Right lobe of liver (tissue), 6 donors: ENCODE results near the gene MAGEF1. TPM values are rescaled to one million over a fixed set of nuclear protein-coding genes. Genes with fewer than 3 reads are reported as not detected.

Source experiments
- ATAC-seq, 4 donors: fragments of 200-7000 bp; cut with Tn5 transposase; one replicate each; pipeline ENCODE4 v1.9.1; 2020; ENCODE audit warnings: mild to moderate bottlenecking in 4 of 4, moderate library complexity in 4 of 4
- DNase-seq, 3 donors: peaks; one replicate each; pipeline ENCODE4 v3.0.0-alpha.2; 2020
- H3K27ac ChIP-seq, 3 donors: fragments of 200-600 bp; one replicate each; pipeline ENCODE4 v1.8.0; 2022
- H3K27me3 ChIP-seq, 2 donors: fragments of 200-600 bp; one replicate each; pipeline ENCODE4 v1.8.0; 2022
- H3K36me3 ChIP-seq, 4 donors: fragments of 200-600 bp; sonication (generic) in 1 of 4; one replicate each; pipeline versions ENCODE4 v1.5.1 to v1.8.0; 2017 to 2022; ENCODE audit warnings: control low read depth in 1 of 4
- H3K4me1 ChIP-seq, 4 donors: fragments of 200-600 bp; sonication (generic) in 1 of 4; one replicate each; pipeline versions ENCODE4 v1.5.1 to v1.8.0; 2017 to 2022; ENCODE audit warnings: control low read depth in 1 of 4
- H3K4me3 ChIP-seq, 3 donors: fragments of 200-600 bp; one replicate each; pipeline ENCODE4 v1.8.0; 2022
- H3K9me3 ChIP-seq, 4 donors: fragments of 200-600 bp; sonication (generic) in 1 of 4; one replicate each; pipeline versions ENCODE4 v1.5.1 to v1.8.0; 2017 to 2022; ENCODE audit warnings: control low read depth in 1 of 4
- CTCF ChIP-seq, 4 donors: fragments of 200-600 bp in 3 of 4; fragments of 450-650 bp in 1 of 4; IDR thresholded peaks; one replicate each; pipeline versions ENCODE4 v1.5.1 to v1.8.0; 2016 to 2022; ENCODE audit warnings: antibody characterized with exemption in 4 of 4, mild to moderate bottlenecking in 2 of 4
- POLR2A ChIP-seq: fragments of 450-650 bp; IDR thresholded peaks from one replicate; pipeline ENCODE4 v1.6.1; 2017; ENCODE audit warnings: antibody characterized with exemption, mild to moderate bottlenecking
- WGBS: methylation state at CpG from one replicate; pipeline ENCODE4 v1.1.6; 2018; ENCODE audit warnings: low coverage, low lambda C conversion rate; ENCODE audit not compliant: insufficient coverage; ENCODE audit errors: missing lambda C conversion rate; 5-methylcytosine and 5-hydroxymethylcytosine counted together
- intact Hi-C, 2 donors: fragments of 100-400 bp; cut with DNase I; formaldehyde crosslinking; loops; one replicate each; pipeline versions ENCODE4 v1.11.2 to v1.14.1; 2022
- total RNA-seq, 6 experiments: library from RNA; depleted of rRNA in 2 of 6; stranded (reverse); fragments of >200 nt in 2 of 6; fragmentation: NEBNext Ultra II Directional in 3 of 6; extraction: Animal tissue kit (Norgen Biotek cat#: 25700) in 3 of 6; gene quantifications; one replicate each; pipeline versions ENCODE4 v1.1.0 to v1.2.4, GENCODE V29; 2016 to 2023
- donor health status: DM: no; HTN: yes; CAD: no.
- donor health status: DM: no; HTN: no; CAD: no.
- donor health status: DM: no; HTN: no; CAD: no.
- donor health status: DM: no; HTN: yes; CAD: no.
- donor health status: DM: no; HTN: yes; CAD: no.

The MAGEF1 gene
- total RNA-seq, 6 experiments from 2014 or later: 8.2 to 17.1 (median 10.9) TPM

GRCh38 chr3:184669578-184669977, 42.3 kb downstream of the MAGEF1 start:
- ATAC-seq: peak in 1 of 4 donors; percentile 11
- Histone ChIP-seq H3K9me3 (no peaks in the 10 kb centered on the region), H3K36me3 (no peaks in the 10 kb centered on the region), H3K4me1 (no peaks in the 10 kb centered on the region), H3K4me3 (no peak overlapping the region), H3K27ac (no peak overlapping the region), H3K27me3 (no peaks in the 10 kb centered on the region)
- WGBS: 65% methylated on average over 6 of the region's 7 CpGs
- DNase-seq: no peak
- TF ChIP-seq POLR2A: no peak
- intact Hi-C loops: no loop called here

GRCh38 chr3:184666442-184666841, 45.4 kb downstream of the MAGEF1 start:
- Histone ChIP-seq H3K36me3 (no peaks in the 10 kb centered on the region), H3K4me1 (no peaks in the 10 kb centered on the region), H3K9me3 (no peaks in the 10 kb centered on the region), H3K27ac (no peak overlapping the region), H3K27me3 (no peaks in the 10 kb centered on the region), H3K4me3 (no peak overlapping the region)
- intact Hi-C loops: no loop called here
- DNase-seq (no peak), ATAC-seq (no peak)
- 24% methylated on average over 8 of the region's 9 CpGs for WGBS
- TF ChIP-seq POLR2A (no peak), CTCF (IDR thresholded peaks at IDR 0.05) (no peak)

- H3K36me3 ChIP-seq: no peaks in the 10 kb centered on the region
- intact Hi-C loops: no loop called here
- 75% methylated on average over 6 of the region's 10 CpGs for WGBS
- no peak for ATAC-seq
- TF ChIP-seq CTCF (IDR thresholded peaks at IDR 0.05) (no peak), POLR2A (no peak)
- no peak for DNase-seq
- no peak overlapping the region for H3K4me3 ChIP-seq
- no peak overlapping the region for H3K27ac ChIP-seq
- no peaks in the 10 kb centered on the region for H3K4me1 ChIP-seq
- H3K27me3 ChIP-seq: no peaks in the 10 kb centered on the region
- no peaks in the 10 kb centered on the region for H3K9me3 ChIP-seq
Observed at GRCh38 chr3:184665101-184665500, 46.8 kb downstream of the MAGEF1 start.

- no peak for ATAC-seq
- Histone ChIP-seq H3K27ac (no peak overlapping the region), H3K4me1 (no peaks in the 10 kb centered on the region), H3K9me3 (no peaks in the 10 kb centered on the region), H3K4me3 (no peak overlapping the region), H3K36me3 (no peaks in the 10 kb centered on the region), H3K27me3 (no peaks in the 10 kb centered on the region)
- DNase-seq: no peak
- intact Hi-C loops: no loop called here
- TF ChIP-seq POLR2A (no peak), CTCF (IDR thresholded peaks at IDR 0.05) (no peak)
- WGBS: 64% methylated on average over 7 of the region's 12 CpGs
Observed at GRCh38 chr3:184663756-184664155, 48.1 kb downstream of the MAGEF1 start.

GRCh38 chr3:184663356-184663755, 48.5 kb downstream of the MAGEF1 start:
- intact Hi-C loops: no loop called here
- TF ChIP-seq CTCF (IDR thresholded peaks at IDR 0.05) (no peak), POLR2A (no peak)
- H3K4me1 ChIP-seq: no peaks in the 10 kb centered on the region
- DNase-seq (no peak), ATAC-seq (no peak)
- H3K36me3 ChIP-seq: no peaks in the 10 kb centered on the region
- H3K4me3 ChIP-seq: no peak overlapping the region
- H3K27me3 ChIP-seq: no peaks in the 10 kb centered on the region
- no peak overlapping the region for H3K27ac ChIP-seq
- WGBS: 77% methylated on average over 6 of the region's 6 CpGs
- no peaks in the 10 kb centered on the region for H3K9me3 ChIP-seq
